ENCODE data around the gene TYMP. TPM values are rescaled to one million over a fixed set of nuclear protein-coding genes. Genes with fewer than 3 reads are reported as not detected.
A peak's percentile ranks its signal among the peaks of the same experiment; 100 is the strongest.

TYMP gene
- polyA plus RNA-seq, 1 donor (not counting 4 experiments of a cell fraction or from before 2014, with no cell fraction given): 25.5 TPM

- Histone ChIP-seq H3K27me3 (ENCODE audit: control insufficient read depth, extremely low read depth, insufficient read depth, low read length) (no peaks in the 10 kb centered on the region), H3K79me2 (ENCODE audit: control insufficient read depth, insufficient read depth, low read length) (no peaks in the 10 kb centered on the region), H3K4me2 (ENCODE audit: control insufficient read depth, extremely low read depth, insufficient read depth, low read depth, low read length) (no peak overlapping the region), H3K9ac (ENCODE audit: control insufficient read depth, extremely low read depth, insufficient read depth, low read length) (no peak overlapping the region), H3K36me3 (ENCODE audit: control insufficient read depth in 2 of 2, extremely low read depth in 1 of 2, insufficient read depth in 2 of 2, low read length in 2 of 2) (peaks cover 4 to 5% of the 10 kb centered on the region in 2 experiments), H3K4me1 (ENCODE audit: control insufficient read depth, extremely low read depth, insufficient read depth, low read length) (peaks cover 16% of the 10 kb centered on the region), H4K20me1 (ENCODE audit: control insufficient read depth, extremely low read depth, insufficient read depth, low read length) (no peaks in the 10 kb centered on the region), H3K4me3 (ENCODE audit: control insufficient read depth in 2 of 3, extremely low read depth in 1 of 3, insufficient read depth in 2 of 3, low read depth in 1 of 3, low read length in 3 of 3) (no peak overlapping the region), H3K9me3 (ENCODE audit: control insufficient read depth, low read depth, low read length) (no peaks in the 10 kb centered on the region), H2AFZ (ENCODE audit: control insufficient read depth, low read length) (no peak overlapping the region), H3K9me1 (ENCODE audit: control insufficient read depth, extremely low read depth, insufficient read depth, low read length) (no peaks in the 10 kb centered on the region), H3K27ac (ENCODE audit: control insufficient read depth, insufficient read depth, low read length) (no peak overlapping the region)
- no peak for FAIRE-seq
- TF ChIP-seq CTCF (optimal IDR thresholded peaks at IDR 0.05 in 1 of 3, IDR thresholded peaks at IDR 0.05 in 1 of 3, conservative IDR thresholded peaks at IDR 0.05 in 1 of 3; ENCODE audit: extremely low read depth in 1 of 3, insufficient read depth in 2 of 3, low read length in 3 of 3) (no peak), EZH2 (IDR thresholded peaks at IDR 0.05; ENCODE audit: low read length) (no peak)
- dilution Hi-C loops (cut with MboI; ENCODE audit: extremely low pct_ligation_motif_present, low sequenced_read_pairs): no loop called here
- no peak for DNase-seq (ENCODE audit: low read depth, low spot score)
Observed at GRCh38 chr22:50564289-50564688, 34.5 kb upstream of the TYMP start.

DNA sequence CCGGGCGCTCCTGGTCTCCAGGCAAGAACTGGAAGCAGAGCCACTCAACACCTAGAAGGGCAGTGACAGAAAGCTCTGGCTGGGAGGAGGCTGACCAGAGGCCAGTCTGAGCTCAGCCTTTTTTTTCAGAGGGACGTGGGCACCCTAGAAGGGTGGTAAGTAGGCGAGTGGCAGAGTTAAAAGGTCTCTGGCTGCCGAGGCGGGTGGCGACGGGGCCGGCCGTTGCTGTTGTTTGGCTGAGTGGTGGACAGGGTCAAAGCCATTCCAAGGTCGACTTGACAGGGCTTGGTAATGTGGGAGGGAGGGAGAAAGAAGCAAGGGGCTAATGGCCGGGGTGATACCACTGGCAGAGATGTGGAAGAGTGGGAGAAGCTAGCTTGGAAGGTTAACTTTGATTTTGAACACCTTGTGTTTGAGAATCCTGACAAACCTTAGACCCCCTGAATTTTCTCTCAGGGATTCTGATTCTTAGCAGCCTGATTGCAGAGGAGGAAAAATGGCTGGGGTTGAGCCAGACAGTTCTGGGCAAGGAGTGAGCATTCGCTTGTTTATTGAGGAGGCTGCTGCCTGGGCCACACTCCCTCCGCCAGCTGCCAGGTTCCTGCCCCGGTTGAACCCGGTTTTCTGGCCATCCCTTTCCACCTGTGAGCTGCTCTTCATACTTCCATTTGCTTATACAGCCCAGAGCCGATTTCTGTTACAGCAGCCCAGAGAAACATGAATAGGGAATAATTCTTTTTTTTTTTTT is 33.8 kb upstream of the TYMP start:
- no peaks in the 10 kb centered on the region for H3K79me2 ChIP-seq (ENCODE audit: control insufficient read depth, insufficient read depth, low read length)
- no peaks in the 10 kb centered on the region for H3K9me1 ChIP-seq (ENCODE audit: control insufficient read depth, extremely low read depth, insufficient read depth, low read length)

More for the DNA sequence above, 33.8 kb upstream of the TYMP start:
- Histone ChIP-seq H3K4me1 (ENCODE audit: control insufficient read depth, extremely low read depth, insufficient read depth, low read length) (peaks cover 16% of the 10 kb centered on the region), H3K4me3 (ENCODE audit: control insufficient read depth in 2 of 3, extremely low read depth in 1 of 3, insufficient read depth in 2 of 3, low read depth in 1 of 3, low read length in 3 of 3) (peak overlapping the region; percentile 61 to 87 (median 85)), H3K27me3 (ENCODE audit: control insufficient read depth, extremely low read depth, insufficient read depth, low read length) (no peaks in the 10 kb centered on the region), H3K36me3 (ENCODE audit: control insufficient read depth in 2 of 2, extremely low read depth in 1 of 2, insufficient read depth in 2 of 2, low read length in 2 of 2) (peaks cover 0 to under 1% of the 10 kb centered on the region in 2 experiments), H4K20me1 (ENCODE audit: control insufficient read depth, extremely low read depth, insufficient read depth, low read length) (no peaks in the 10 kb centered on the region), H3K27ac (ENCODE audit: control insufficient read depth, insufficient read depth, low read length) (no peak overlapping the region), H3K9me3 (ENCODE audit: control insufficient read depth, low read depth, low read length) (no peaks in the 10 kb centered on the region), H3K4me2 (ENCODE audit: control insufficient read depth, extremely low read depth, insufficient read depth, low read depth, low read length) (peak overlapping the region; percentile 94), H2AFZ (ENCODE audit: control insufficient read depth, low read length) (peak overlapping the region; percentile 90), H3K9ac (ENCODE audit: control insufficient read depth, extremely low read depth, insufficient read depth, low read length) (peak overlapping the region; percentile 76)
- no peak for FAIRE-seq
- DNase-seq (ENCODE audit: low read depth, low spot score): no peak
- TF ChIP-seq CTCF (optimal IDR thresholded peaks at IDR 0.05 in 1 of 3, IDR thresholded peaks at IDR 0.05 in 1 of 3, conservative IDR thresholded peaks at IDR 0.05 in 1 of 3; ENCODE audit: extremely low read depth in 1 of 3, insufficient read depth in 2 of 3, low read length in 3 of 3): no peak
- no peak for TF ChIP-seq EZH2 (IDR thresholded peaks at IDR 0.05; ENCODE audit: low read length)
- dilution Hi-C loops (cut with MboI; ENCODE audit: extremely low pct_ligation_motif_present, low sequenced_read_pairs): no loop called here

All from keratinocyte (primary cell).